OCI-LY7 (cell line): ENCODE data around the gene CCIN. TPM values are rescaled to one million over a fixed set of nuclear protein-coding genes. Genes with fewer than 3 reads are reported as not detected.
"Not testable (repeated sequence)": the region's sequence is repeated elsewhere in the genome, so short reads cannot be mapped to it uniquely, and the experiment has no call there.

Source experiments
- BruUV-seq: library from RNA; stranded (reverse); fragments of 400-500 nt; replicated peaks from 2 replicates; lab custom pipeline; 2021; lab: Mats Ljungman, UMichigan
- CTCF ChIA-PET: fragments of 300-600 bp; sonication (Branson Sonifier 250); formaldehyde crosslinking; loops from one replicate; lab custom pipeline; 2022; ENCODE audit warnings: antibody characterized with exemption; ENCODE audit not compliant: unreplicated experiment; lab: Charles Lee
- POLR2A ChIA-PET: fragments of 300-600 bp; sonication (Branson Sonifier 250); formaldehyde crosslinking; loops from one replicate; lab custom pipeline; 2022; ENCODE audit warnings: antibody characterized with exemption; lab: Charles Lee
- DNase-seq: peaks from one replicate; pipeline ENCODE4 v3.0.0-alpha.2; 2015; ENCODE audit warnings: low spot score
- H2AFZ ChIP-seq: fragments of 200-600 bp; sonication (generic), shearing (Covaris generic); 2 replicates; pipeline ENCODE4 v1.6.1; 2014; ENCODE audit warnings: mild to moderate bottlenecking, antibody characterized with exemption, low read length, moderate library complexity
- H3K27ac ChIP-seq: fragments of 200-600 bp; sonication (generic); 2 replicates; pipeline ENCODE4 v1.5.1; 2014; ENCODE audit warnings: mixed run types, low read depth, mild to moderate bottlenecking, moderate library complexity, low read length, inconsistent platforms; ENCODE audit not compliant: poor library complexity, severe bottlenecking
- H3K36me3 ChIP-seq: fragments of 200-600 bp; sonication (generic); 2 replicates; pipeline ENCODE4 v1.6.1; 2014; ENCODE audit warnings: mild to moderate bottlenecking, antibody characterized with exemption, low read length, moderate library complexity, mixed read lengths; ENCODE audit not compliant: insufficient read depth
- H3K4me1 ChIP-seq: fragments of 200-600 bp; sonication (generic); 2 replicates; pipeline ENCODE4 v1.5.1; 2014; ENCODE audit warnings: mild to moderate bottlenecking, low read length; ENCODE audit not compliant: insufficient read depth, poor library complexity, severe bottlenecking
- H3K4me2 ChIP-seq: fragments of 200-600 bp; sonication (generic); 2 replicates; pipeline ENCODE4 v1.6.1; 2014; ENCODE audit warnings: mild to moderate bottlenecking, low read length
- H3K4me3 ChIP-seq: fragments of 200-600 bp; sonication (generic); 2 replicates; pipeline ENCODE4 v1.5.1; 2014; ENCODE audit warnings: mild to moderate bottlenecking, low read depth, low read length; ENCODE audit not compliant: poor library complexity, severe bottlenecking
- H3K79me2 ChIP-seq: fragments of 200-600 bp; sonication (generic); 2 replicates; pipeline ENCODE4 v1.6.1; 2016; ENCODE audit warnings: low read depth, mild to moderate bottlenecking, low read length, moderate library complexity, mixed read lengths; ENCODE audit not compliant: insufficient read depth
- H3K9me2 ChIP-seq: fragments of 200-600 bp; sonication (generic); 2 replicates; pipeline ENCODE4 v1.6.1; 2016; ENCODE audit warnings: mild to moderate bottlenecking, low read length, mixed read lengths; ENCODE audit not compliant: insufficient read depth
- H3K9me3 ChIP-seq: fragments of 200-600 bp; sonication (generic); 2 replicates; pipeline ENCODE4 v1.6.1; 2014; ENCODE audit warnings: mild to moderate bottlenecking, mixed run types, low read length, mixed read lengths
- H4K20me1 ChIP-seq: fragments of 200-600 bp; sonication (generic); 2 replicates; pipeline ENCODE4 v1.6.1; 2014; ENCODE audit warnings: mild to moderate bottlenecking, antibody characterized with exemption, low read length, moderate library complexity, mixed read lengths; ENCODE audit not compliant: insufficient read depth
- CTCF ChIP-seq: fragments of 200-600 bp; sonication (generic); conservative IDR thresholded peaks from 2 replicates; pipeline ENCODE4 v1.5.1; 2014; ENCODE audit warnings: mild to moderate bottlenecking, antibody characterized with exemption, low read length, moderate library complexity, mixed read lengths
- EZH2phosphoT487 ChIP-seq: fragments of 200-600 bp; sonication (generic); IDR thresholded peaks from 2 replicates; pipeline ENCODE4 v1.6.1; 2018; ENCODE audit warnings: low read depth, borderline replicate concordance, mild to moderate bottlenecking, mixed run types, antibody characterized with exemption, low read length, moderate library complexity, mixed read lengths
- intact Hi-C: fragments of 100-400 bp; cut with micrococcal nuclease; formaldehyde crosslinking; loops from one replicate; pipeline ENCODE4 v1.10.0; 2022; ENCODE audit not compliant: unreplicated experiment
- total RNA-seq, 2 experiments: library from RNA; depleted of rRNA in 1 of 2; stranded (reverse); fragments of >200 nt in 1 of 2; shearing (Covaris generic) in 1 of 2; gene quantifications; 2 replicates each; pipeline ENCODE4 v1.2.3, GENCODE V29; 2014 to 2022

The CCIN gene
- total RNA-seq, 2 experiments from 2014 or later: not detected

- no TSS peak for BruUV-seq
- no peak for DNase-seq
- H3K79me2 ChIP-seq: no peaks in the 10 kb centered on the region
- no peak for TF ChIP-seq EZH2phosphoT487
- no peak for TF ChIP-seq CTCF
- ChIA-PET POLR2A (interaction anchor here (1.6 kb wide), 1 partner anchor 32 kb away, joined by 8 read pairs; the partner anchor contains the start of gene CLTA), CTCF (no interaction called here)
- no peak overlapping the region for H3K27ac ChIP-seq
- no peak overlapping the region for H3K4me2 ChIP-seq
- peaks cover 19% of the 10 kb centered on the region for H3K4me1 ChIP-seq
- H2AFZ ChIP-seq: no peak overlapping the region
- no peaks in the 10 kb centered on the region for H3K36me3 ChIP-seq
- 0 out of 2 replicates have a peak, but pooled peaks cover 4% of the 10 kb centered on the region for H3K9me3 ChIP-seq
- no peaks in the 10 kb centered on the region for H3K9me2 ChIP-seq
- no peaks in the 10 kb centered on the region for H4K20me1 ChIP-seq
- no peak overlapping the region for H3K4me3 ChIP-seq
- intact Hi-C loops: no loop called here
Observed at GRCh38 chr9:36158122-36158521, 11.1 kb upstream of the CCIN start.

GRCh38 chr9:36158917-36159316, 10.3 kb upstream of the CCIN start:
- no peak for DNase-seq
- intact Hi-C loops: no loop called here
- Histone ChIP-seq H3K4me3 (no peak overlapping the region), H2AFZ (no peak overlapping the region), H3K4me1 (peaks cover 11% of the 10 kb centered on the region), H4K20me1 (no peaks in the 10 kb centered on the region), H3K27ac (no peak overlapping the region), H3K9me3 (0 out of 2 replicates have a peak, but pooled peaks cover 4% of the 10 kb centered on the region), H3K4me2 (no peak overlapping the region), H3K79me2 (no peaks in the 10 kb centered on the region), H3K36me3 (no peaks in the 10 kb centered on the region), H3K9me2 (no peaks in the 10 kb centered on the region)
- no TSS peak for BruUV-seq
- POLR2A ChIA-PET: interaction anchor here (1.6 kb wide), 1 partner anchor 31 kb away, joined by 8 read pairs; the partner anchor contains the start of gene CLTA
- no peak for TF ChIP-seq EZH2phosphoT487
- TF ChIP-seq CTCF: no peak
- CTCF ChIA-PET: interaction anchor here (1.2 kb wide), 1 partner anchor 9 kb away, joined by 3 read pairs; no protein-coding TSS in a partner anchor

- BruUV-seq: not testable (repeated sequence)
Observed at GRCh38 chr9:36159509-36159908, 9.7 kb upstream of the CCIN start.

GRCh38 chr9:36160126-36160525, 9.1 kb upstream of the CCIN start:
- H3K79me2 ChIP-seq, H3K27ac ChIP-seq, H3K36me3 ChIP-seq, H3K4me1 ChIP-seq, H2AFZ ChIP-seq, DNase-seq, CTCF ChIA-PET, H3K9me2 ChIP-seq, BruUV-seq, H4K20me1 ChIP-seq, H3K4me2 ChIP-seq, H3K9me3 ChIP-seq, H3K4me3 ChIP-seq: not testable (repeated sequence)
- intact Hi-C loops: loop anchor here (10.0 kb wide), 1 partner anchor 125 kb away; the partner anchor contains the start of gene RECK
- POLR2A ChIA-PET: interaction anchor here (0.6 kb wide), 1 partner anchor 310 kb away, joined by 3 read pairs; no protein-coding TSS in a partner anchor

More at GRCh38 chr9:36159509-36159908, 9.7 kb upstream of the CCIN start:
- H3K27ac ChIP-seq, H4K20me1 ChIP-seq, H3K9me2 ChIP-seq, intact Hi-C loops, H3K4me1 ChIP-seq, H3K36me3 ChIP-seq, DNase-seq, H3K9me3 ChIP-seq, H3K4me3 ChIP-seq, H3K79me2 ChIP-seq, H2AFZ ChIP-seq, H3K4me2 ChIP-seq: not testable (repeated sequence)
- CTCF ChIA-PET: interaction anchor here (1.2 kb wide), 1 partner anchor 9 kb away, joined by 3 read pairs; no protein-coding TSS in a partner anchor
- POLR2A ChIA-PET: interaction anchor here (1.6 kb wide), 1 partner anchor 31 kb away, joined by 8 read pairs; the partner anchor contains the start of gene CLTA
